ENCODE data around the gene SERPINA12.

Gene SERPINA12

DNA sequence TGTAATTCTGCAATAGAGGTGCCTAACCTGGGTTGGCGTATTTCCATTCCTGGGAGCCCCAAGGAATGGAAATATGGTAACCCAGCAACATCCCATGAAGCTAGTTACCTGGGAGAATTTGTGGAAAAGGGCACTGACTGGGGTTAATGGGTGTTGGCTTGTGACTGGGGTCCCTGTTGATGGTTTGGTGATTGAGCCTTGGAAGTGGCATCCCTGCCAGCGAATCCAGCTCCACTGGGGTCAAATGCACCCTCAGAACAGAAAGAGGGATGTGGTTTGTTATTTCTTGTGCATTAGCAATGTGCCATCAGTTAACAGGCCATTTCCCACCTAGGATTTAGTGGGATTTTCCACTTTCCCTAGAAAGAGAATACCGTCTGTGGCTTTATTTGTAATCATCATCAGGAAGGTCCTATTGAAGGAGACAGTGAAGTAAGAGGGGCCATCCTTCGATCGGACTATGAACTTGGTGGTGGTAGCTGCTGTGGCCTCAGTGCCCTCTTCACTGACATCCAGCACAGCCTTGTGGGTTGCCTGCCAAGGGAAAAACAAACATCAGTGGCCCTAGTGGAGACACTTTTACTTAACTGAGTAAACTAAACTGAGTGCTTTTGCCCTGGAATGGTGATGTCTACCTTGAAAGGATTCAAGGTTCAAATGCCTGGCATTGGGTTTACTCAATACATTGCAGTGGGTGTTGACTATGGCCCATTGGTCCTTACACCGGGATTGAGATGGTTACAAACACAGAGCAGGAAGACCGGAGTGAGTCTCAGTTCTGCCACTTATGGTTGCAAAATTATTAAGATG is 46.3 kb downstream of the SERPINA12 start:
- DNase-seq: no peak

DNA sequence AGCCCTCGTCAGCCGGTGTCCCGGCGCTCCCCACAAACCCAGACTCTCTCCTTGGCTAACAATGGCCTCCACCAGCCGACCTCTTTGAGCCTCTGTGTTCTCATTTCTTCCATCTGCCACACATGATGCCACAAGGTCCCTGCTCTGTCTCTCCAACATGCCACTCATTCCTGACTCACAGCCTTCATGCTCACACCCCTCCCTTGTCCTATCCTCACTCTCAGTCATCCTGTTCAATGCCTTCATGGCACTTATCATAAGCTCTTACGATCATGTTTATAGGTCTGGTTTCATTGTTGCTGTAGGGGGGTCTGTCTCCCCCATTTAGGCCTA is 47.1 kb downstream of the SERPINA12 start:
- no peak for DNase-seq

DNA sequence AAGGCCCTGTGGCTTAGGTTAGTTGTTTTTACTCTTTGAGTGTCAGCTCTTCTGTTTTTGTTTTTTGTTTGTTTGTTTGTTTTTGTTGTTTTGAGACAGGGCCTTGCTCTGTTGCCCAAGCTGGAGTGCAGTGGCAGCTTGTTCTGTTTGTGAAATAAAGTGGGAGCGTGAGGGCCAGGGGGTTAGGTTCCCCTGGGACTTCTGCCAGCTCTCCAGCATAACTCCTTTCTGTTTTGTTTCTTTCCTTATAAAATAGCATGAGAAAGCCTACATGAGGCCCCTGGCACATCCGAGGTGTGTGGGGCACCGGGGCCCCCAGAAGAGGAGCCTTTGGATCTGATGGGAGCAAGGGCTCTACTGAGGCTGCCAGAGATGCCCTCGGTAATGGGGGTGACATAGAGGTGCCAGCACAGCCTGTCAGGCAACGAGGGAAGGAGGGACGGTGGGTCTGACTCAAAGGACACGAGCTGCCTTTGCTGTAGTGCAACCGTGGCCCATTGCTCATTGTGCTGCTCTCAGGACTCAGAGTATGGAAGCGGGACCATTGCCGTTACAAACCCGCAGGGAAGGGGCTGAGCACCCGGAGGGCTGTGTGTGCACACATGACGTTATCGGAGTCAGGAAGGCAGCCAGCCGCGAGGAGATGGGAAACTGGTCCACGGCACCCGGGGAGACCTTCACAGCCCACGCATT is 47.6 kb downstream of the SERPINA12 start:
- no peak for DNase-seq

DNA sequence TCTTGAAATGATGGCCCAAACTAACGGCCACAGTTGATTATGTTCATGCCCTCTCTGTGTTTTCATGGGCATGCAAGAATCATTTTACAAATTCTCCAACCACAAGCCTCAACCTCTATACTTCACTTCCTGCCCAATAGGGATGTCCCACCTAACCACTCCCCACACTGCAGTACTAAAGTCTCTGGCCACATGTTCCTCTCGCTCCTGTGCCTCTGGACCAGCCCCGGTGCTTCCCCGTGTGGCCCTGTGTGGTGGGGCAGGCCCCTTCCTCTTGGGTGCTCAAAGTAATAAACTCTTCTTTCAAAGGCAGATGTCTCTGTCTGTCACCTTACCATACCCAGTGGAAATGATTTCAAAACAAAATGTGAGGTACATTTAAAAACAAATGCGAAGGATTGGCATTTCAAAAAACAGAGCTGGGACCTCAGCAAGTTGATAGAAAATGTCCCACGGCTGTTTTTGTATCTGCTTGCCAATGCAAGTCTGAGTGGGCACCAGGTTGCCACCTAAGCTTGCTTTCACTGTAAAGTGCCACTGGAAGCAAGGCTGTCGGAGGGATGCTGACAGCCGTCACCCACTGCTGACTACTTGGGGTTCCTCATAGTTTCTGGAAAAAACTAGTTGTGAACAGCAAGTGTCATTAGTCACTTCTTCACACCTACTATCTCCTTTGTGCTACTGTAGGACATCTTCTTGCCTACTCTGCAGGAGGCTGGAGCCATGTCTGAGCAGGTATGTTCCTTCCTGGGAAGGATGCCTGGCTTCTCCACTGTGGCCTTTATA is 48.4 kb downstream of the SERPINA12 start:
- no peak for DNase-seq

DNA sequence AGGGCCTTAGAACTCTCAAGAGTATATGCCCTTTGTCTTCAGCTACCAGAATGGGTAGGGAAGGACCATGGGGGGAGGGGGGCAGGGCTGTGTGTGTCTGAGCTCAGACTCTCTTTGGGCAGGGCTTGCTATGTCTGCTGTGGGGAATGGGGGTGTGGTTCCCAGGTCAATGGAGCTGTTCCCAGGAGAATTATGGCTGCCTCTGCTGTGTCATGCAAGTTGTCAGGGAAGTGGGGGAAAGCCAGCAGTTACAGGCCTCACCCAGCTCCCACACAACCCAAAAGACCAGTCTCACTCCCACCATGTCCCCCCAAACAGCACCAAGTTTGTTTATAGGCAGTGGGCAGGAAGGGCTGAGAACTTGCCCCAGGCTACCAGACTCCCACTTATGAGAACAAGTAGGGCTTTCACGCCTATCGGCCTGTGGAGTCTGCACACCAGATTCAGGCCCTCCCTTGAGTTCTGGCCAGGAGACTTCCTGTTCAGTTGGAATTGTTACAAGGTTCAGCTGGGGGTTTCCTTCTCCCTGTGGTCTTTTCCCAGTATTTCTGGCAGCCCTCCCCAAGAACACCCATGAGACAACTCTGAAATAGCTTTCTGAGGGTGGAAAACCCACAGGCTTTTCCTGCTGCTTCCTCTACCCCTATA is 50.6 kb downstream of the SERPINA12 start:
- no peak for DNase-seq

DNA sequence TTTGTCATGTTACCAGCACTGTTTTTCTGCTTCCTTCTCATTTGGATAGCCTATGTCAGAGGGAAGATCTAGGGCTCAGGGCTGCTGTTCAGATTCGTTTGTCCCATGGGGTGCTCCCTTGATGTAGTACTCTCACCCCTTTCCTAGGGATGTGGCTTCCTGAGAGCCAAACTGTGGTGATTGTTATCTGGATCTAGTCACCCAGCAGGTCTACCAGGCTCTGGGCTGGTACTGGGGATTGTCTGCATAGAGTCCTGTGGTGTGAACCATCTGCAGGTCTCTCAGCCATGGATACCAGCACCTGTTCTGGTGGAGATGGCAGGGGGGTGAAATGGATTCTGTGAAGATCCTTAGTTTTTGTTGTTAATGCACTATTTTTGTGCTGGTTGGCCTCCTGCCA is 51.2 kb downstream of the SERPINA12 start:
- no peak for DNase-seq

DNA sequence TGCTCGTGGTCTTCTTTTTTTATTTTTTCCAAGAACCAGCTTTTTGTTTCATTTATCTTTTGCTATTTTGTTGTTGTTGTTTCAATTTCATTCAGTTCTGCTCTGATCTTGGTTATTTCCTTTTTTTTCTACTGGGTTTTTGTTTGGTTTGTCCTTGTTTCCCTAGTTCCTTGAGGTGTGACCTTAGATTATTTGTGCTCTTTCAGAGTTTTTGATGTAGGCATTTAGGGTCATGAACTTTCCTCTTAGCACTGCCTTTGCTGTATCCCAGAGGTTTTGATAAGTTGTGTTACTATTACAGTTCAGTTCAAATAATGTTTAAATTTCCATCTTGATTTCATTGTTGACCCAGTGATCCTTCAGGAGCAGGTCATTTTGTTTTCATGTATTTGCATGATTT is 53.3 kb downstream of the SERPINA12 start:
- DNase-seq: no peak

DNA sequence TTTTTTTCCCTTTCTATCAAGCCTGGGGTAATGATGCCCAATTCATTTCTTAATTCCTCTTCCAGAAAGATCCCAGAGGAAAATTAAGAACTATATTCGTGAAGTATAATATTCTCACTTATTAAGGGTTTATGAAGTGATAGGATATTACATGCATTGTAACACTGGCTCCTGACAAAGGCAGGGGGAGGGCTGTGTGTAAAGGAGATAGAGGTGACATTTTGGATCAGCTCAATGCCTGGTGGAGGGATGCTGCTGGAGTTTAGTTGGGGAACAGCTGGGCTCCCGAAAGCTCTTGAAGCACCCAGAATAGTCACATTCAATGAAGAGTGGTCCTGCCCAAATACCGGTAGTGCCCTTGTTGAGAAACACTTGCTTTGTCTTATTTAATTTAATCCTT is 57.4 kb downstream of the SERPINA12 start:
- no peak for DNase-seq

DNA sequence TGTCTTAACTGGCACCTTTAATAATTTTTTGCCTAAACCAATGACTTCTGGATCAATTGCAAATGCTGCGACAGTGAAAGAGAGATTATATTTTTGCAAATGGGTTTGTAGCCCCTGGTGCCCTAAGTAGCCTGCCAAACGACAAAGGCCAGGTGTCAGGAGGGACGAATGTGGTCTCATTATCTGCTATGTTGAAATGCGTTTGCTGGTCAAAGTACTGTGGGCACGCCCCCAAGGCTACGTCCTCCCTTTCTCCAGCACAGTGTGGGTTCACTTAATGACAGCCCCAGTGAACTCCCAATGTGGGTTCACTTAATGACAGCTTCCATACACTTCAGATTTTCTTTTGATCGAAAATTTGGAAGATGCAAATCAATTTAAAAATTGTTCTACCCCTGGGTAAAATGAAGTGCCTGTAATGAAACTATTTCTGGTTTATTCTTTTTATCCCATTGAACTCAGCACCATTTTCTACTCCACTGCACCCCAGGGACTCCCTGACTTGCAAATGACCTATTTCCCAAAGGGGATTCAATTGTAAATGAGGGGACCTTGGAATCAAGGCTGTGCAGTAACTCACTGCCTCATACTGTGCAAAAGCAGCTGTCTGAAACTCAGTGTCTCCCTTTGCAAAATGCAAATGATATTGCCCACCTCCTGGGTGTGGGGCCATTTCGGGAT is 58.0 kb downstream of the SERPINA12 start:
- no peak for DNase-seq

DNA sequence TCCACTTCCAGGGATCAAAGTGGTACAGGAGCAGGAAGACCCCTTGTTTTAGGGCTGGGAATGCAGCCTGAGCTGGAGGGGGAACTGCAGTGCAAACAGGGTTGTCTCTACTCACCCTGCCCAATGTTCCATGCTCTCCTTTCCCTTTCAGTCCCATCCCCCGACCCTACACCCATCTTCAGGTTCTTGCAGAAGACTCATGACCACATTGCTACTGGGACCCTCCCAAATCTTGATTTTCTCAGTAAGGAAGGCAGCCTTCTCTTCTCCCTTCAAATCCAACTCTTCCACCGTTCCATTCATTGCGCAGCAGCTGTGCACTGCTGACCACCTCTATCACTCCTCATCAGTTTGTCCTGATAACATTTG is 58.6 kb downstream of the SERPINA12 start:
- DNase-seq: no peak

DNA sequence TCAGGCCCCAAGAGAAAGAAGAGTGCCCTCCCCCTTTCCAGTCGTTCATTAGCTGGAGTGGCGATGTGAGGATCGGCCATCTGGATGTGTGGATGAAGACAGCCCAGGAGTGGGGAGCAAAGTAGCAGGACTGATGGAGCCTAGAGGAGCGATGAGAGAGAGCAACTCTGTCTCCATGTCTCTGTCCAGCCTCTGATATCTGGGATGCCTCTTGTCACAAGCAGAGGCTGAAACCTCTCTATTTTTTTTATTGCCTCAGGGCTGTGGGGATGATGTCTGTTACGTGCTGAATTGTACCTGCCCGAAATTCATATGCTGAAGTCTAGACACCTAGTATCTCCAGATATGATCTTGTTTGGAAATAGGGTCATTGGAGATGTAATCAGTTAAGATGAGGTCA is 59.3 kb downstream of the SERPINA12 start:
- DNase-seq: no peak

DNA sequence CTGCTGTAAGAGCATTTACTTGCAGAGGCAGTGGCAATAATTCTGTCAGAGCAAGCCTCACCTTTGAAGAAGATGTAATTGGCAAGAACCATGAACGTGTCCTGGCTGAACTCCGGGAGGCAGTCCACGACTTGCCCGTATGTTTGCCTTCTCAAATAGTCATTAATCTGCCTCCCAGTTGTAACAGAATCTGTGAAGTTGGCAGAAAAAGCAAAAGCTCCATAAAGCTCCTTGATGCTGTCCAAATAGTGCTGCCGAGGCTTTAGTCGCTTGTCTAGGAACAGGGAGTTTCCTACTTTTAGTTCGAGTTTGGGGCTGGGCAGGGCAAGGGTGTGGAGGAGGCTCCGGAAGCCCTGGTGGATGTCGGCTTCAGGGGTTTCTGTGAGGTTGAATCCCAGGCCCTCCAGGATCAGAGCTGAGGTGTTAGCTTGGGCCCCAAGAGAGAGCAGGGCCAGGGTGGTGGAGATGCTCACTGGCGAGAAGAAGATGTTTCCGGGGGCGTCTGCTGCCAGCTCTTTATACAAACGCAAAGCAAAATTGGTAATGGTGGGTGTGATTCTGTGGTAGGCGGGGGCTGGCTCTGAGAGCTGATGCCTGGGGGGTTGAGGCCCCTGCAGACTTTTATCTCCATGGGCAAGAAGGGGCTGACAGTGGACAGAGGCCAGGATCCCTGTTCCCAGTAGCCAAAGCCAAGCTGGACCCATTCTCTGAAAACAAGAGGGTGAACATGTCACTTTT is 61.0 kb downstream of the SERPINA12 start:
- no peak for DNase-seq

DNA sequence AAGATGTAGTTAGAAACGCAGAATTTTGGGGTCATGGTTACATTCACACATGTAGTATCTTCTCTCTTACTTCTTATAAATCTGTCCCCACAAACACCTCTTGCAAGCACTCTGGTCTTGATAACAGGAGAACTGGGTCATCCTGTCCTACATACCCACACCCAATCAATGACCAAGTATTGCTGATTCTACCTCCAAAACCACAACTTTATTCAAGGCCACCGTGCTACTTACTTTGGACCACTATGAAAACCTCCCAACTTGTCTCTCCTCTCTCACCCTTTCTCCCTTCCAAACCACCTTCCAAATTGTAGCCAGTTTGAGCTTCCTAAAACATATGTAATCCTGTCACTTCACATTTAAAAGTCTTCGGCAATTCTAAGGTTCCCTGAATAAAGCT is 62.1 kb downstream of the SERPINA12 start:
- no peak for DNase-seq

DNA sequence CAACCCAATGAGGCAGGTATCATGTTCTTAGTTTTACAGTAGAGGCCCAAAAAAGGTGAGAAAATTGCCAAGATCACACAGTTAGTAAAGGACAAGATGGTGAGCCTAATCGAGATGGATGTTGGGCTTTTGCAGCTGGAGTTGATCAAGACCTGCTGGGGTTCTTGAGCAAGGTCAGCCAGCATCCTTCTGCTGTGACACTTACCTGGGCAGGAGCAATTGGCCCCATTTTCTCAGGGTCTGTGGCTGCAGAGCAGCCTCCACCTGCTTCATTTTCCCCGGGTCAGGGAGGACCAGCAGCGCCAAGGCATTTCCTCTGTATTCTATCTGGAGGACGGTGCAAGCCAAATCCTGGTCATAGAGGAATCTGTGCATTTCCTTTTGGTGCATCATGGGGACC is 63.1 kb downstream of the SERPINA12 start:
- no peak for DNase-seq

DNA sequence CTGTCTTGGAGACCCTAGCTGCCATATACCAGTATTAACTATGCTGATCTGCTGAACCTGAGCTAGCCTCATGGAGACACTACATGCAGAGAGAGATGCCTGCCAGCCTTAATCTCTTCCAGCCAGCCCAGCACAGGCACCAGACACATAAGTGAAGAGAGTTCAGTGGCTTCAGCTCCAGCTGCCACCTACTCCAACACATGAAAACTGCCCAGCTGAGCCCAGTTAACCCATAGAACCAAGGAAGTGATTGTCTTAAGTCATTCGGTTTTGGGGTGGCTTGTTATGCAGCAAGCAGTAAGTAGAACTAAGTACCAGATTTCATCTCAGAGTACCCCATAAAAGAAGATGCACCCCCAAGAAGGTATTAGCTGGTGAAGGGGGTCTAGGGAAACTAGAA is 64.3 kb downstream of the SERPINA12 start:
- DNase-seq: no peak

DNA sequence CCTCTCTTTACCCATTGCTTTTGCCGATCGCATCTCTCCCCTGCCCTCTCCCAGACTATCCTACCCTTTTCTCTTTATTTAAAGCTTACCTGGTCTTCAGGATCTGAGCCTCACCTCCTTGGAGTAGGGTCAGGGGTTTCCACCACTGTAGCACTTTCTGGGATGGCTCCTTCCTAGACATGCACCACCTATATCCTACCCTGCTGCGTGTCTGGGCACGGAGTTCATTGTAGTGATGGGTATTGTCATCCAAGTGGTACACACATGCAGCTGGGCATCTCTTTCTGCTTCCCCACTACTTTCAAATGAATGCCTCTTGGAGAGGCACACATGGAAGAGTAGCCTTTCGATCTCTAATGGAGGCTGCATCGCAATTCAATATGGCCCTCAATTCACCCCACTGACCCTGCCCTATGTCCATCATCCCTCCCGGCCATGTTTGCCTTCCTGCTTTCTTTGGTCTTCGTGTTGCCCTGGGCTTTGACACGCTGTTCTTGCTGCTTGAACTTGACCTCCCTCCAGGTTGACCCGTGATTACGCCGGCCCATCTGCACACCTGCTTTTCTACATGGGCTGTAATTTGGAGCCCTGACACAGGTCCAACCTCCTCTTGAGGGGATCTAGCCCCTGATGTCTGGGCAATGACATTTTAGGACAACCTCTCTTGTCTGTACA is 67.6 kb downstream of the SERPINA12 start:
- DNase-seq: no peak

DNA sequence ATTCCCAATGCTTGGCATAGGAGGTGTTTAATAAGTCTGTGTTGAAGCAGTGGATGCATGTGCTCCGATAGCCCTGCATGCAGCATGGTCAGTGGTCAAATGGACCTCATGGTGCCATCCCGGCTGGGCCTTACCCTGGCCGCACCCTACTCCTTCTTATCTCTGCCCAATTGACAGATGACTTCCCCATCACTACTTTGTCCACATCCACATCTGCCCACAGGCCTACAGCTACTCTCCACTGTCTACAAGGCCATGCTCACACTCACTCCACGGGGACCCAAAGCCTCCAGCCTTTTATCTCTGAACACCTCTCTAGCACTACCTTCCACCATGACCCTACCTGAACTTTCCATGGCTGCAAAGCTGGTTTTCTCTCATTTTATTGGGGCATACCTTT is 68.1 kb downstream of the SERPINA12 start:
- DNase-seq: no peak

DNA sequence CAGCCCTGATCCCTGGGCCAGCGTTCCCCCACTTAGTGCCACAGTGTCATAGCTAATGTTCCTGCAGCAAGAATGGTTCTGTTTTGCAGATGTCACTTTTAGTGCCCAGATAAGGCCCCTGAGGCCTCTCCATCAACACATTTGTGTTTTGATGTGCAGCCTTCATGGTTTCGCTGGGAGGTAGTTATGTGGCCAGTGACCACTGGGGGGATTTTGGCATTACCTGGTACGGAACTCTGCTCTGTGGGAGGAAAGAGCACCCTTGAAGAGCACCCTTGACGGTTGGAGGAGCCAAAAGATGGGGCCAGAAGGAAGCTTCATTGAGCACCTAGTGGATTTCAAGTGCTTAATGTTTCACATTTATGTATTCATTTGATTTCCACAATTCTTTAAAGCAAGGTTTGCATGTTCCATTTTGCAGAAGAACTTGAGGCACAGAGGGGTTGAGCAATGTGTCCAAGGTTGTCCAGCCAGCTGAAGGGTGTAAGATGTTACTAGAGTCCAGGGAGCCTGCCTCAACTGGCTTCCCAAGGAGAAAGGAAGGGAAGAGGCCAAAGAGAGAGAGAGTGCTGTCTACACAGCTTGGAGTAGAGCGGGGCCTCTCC is 69.7 kb downstream of the SERPINA12 start:
- no peak for DNase-seq

Data from C1 segment of cervical spinal cord (tissue), 14 donors.